ENCODE measurements around the gene LRRC28. TPM values are rescaled to one million over a fixed set of nuclear protein-coding genes. Genes with fewer than 3 reads are reported as not detected.
"Not testable (repeated sequence)": the region's sequence is repeated elsewhere in the genome, so short reads cannot be mapped to it uniquely, and the experiment has no call there.

Gene LRRC28
- total RNA-seq, 1 donor from 2014 or later, result 23.8 TPM

DNA sequence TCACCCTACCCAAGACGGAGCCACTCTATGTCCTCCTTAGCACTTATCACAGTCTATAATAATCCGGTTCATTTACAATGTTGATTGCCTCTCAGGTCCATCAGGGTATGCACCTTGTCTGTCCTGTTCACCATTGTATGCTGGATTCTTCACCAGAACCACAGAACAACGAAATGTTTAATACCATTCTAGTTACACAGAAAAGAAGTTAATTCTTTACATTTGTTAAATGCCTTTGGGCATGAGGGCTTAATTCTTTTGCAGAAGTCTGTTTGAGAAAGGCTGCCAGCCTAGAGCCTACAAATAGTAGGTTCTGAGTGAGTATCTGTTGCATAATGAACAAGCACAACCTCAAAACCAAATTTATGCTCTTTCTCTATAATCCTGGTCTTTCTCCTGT is 24.5 kb upstream of the LRRC28 start:
- H3K27ac ChIP-seq, result no peak overlapping the region
- H3K9me3 ChIP-seq, result no peaks in the 10 kb centered on the region
- H3K36me3 ChIP-seq, result peaks cover 0 to 18% of the 10 kb centered on the region in 2 donors
- H3K27me3 ChIP-seq, result no peaks in the 10 kb centered on the region
- TF ChIP-seq POLR2A (IDR thresholded peaks at IDR 0.05) (no peak), POLR2AphosphoS5 (IDR thresholded peaks at IDR 0.05; ENCODE audit: insufficient read depth in 1 of 2, low read depth in 1 of 2) (no peak)
- TF ChIP-seq, protein P1, sequence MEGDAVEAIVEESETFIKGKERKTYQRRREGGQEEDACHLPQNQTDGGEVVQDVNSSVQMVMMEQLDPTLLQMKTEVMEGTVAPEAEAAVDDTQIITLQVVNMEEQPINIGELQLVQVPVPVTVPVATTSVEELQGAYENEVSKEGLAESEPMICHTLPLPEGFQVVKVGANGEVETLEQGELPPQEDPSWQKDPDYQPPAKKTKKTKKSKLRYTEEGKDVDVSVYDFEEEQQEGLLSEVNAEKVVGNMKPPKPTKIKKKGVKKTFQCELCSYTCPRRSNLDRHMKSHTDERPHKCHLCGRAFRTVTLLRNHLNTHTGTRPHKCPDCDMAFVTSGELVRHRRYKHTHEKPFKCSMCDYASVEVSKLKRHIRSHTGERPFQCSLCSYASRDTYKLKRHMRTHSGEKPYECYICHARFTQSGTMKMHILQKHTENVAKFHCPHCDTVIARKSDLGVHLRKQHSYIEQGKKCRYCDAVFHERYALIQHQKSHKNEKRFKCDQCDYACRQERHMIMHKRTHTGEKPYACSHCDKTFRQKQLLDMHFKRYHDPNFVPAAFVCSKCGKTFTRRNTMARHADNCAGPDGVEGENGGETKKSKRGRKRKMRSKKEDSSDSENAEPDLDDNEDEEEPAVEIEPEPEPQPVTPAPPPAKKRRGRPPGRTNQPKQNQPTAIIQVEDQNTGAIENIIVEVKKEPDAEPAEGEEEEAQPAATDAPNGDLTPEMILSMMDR (IDR thresholded peaks at IDR 0.05), result no peak
- intact Hi-C loops (cut with DNase I), result no loop called here
- DNase-seq (ENCODE audit: extremely low spot score in 2 of 2), result no peak
- H3K4me1 ChIP-seq, result no peaks in the 10 kb centered on the region
- H3K4me3 ChIP-seq, result no peak overlapping the region

DNA sequence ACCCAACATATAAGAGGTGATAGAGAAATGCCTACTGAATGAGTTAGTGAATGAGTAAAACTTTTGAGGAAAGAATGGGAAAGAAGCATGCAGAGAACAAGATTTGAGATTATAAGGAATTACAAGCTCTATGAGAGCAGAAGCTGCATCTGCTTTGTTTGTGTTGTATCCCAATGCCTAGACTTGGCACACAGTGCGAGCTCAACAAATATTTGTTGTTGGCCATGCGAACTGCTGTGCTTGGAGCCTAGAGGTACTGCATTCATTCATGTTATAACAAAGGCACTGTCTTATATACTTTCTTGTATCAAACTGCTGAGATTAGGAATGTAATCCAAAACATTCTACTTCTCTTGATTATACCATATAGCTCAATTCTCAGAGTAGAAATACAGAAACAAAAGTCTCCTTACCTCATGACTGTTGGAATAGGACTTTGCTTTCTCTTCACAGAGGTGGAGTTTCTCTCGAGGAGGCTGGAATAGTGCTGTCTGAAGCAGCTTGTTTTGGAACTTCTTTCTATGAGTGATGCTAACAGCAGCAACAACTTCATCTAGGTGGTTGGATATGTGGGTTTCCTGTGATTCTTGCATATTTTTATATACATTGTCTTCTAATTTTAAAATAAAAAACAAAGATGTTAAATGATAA is 23.0 kb upstream of the LRRC28 start:
- Histone ChIP-seq H3K4me1 (no peaks in the 10 kb centered on the region), H3K4me3 (no peak overlapping the region), H3K36me3 (peaks cover 0 to 18% of the 10 kb centered on the region in 2 donors), H3K27me3 (no peaks in the 10 kb centered on the region), H3K9me3 (no peaks in the 10 kb centered on the region), H3K27ac (no peak overlapping the region)
- no peak for DNase-seq (ENCODE audit: extremely low spot score in 2 of 2)
- no peak for TF ChIP-seq POLR2A (IDR thresholded peaks at IDR 0.05)
- no peak for TF ChIP-seq POLR2AphosphoS5 (IDR thresholded peaks at IDR 0.05; ENCODE audit: insufficient read depth in 1 of 2, low read depth in 1 of 2)
- intact Hi-C loops (cut with DNase I), result no loop called here

DNA sequence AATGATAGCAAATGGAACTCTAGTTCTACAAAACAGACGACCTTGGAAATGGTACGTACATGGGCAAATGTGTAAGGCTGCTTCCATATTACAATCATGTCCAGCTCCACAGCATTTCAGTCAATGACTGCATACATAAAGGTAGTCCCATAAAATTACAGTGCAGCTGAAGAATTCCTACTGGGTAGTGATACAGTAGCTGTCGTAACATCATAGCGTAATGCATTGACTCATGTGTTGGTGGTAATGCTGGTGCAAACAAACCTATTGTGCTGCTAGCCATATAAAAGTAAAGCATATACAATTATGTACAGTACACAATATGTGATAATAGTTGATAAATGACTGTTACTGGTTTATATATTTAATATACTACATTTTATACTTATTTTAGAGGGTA is 20.4 kb upstream of the LRRC28 start:
- TF ChIP-seq POLR2AphosphoS5 (IDR thresholded peaks at IDR 0.05; ENCODE audit: insufficient read depth in 1 of 2, low read depth in 1 of 2) (no peak), POLR2A (IDR thresholded peaks at IDR 0.05) (no peak)
- TF ChIP-seq, protein P1 (IDR thresholded peaks at IDR 0.05), result no peak
- Histone ChIP-seq H3K9me3 (no peaks in the 10 kb centered on the region), H3K4me1 (no peaks in the 10 kb centered on the region), H3K27me3 (no peaks in the 10 kb centered on the region), H3K36me3 (peaks cover 0 to 8% of the 10 kb centered on the region in 2 donors), H3K4me3 (no peak overlapping the region), H3K27ac (no peak overlapping the region)
- no peak for DNase-seq (ENCODE audit: extremely low spot score in 2 of 2)
- intact Hi-C loops (cut with DNase I), result no loop called here

DNA sequence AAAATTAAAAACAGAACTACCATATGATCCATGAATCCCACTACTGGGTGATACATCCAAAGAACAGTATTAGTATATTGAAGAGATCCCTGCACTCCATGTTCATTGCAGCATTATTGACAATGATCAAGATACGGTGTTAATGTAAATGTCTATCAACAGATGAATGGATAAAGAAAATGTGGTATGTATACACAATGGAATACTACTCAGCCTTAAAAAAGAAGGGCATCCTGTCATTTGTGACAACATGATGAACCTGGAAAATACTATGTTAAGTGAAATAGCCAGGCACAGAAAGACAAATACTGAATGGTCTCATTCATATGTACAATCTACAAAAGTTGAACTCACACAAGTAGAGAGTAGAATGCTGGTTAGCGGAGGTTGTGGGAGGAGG is 18.5 kb upstream of the LRRC28 start:
- no peak overlapping the region for H3K4me3 ChIP-seq
- TF ChIP-seq POLR2A (IDR thresholded peaks at IDR 0.05) (no peak), POLR2AphosphoS5 (IDR thresholded peaks at IDR 0.05; ENCODE audit: insufficient read depth in 1 of 2, low read depth in 1 of 2) (no peak)
- TF ChIP-seq, protein P1 (IDR thresholded peaks at IDR 0.05), result no peak
- no peaks in the 10 kb centered on the region for H3K9me3 ChIP-seq
- no peak for DNase-seq (ENCODE audit: extremely low spot score in 2 of 2)
- intact Hi-C loops (cut with DNase I), result no loop called here
- no peaks in the 10 kb centered on the region for H3K27me3 ChIP-seq
- H3K36me3 ChIP-seq, result peaks cover 0 to 6% of the 10 kb centered on the region in 2 donors
- H3K4me1 ChIP-seq, result no peaks in the 10 kb centered on the region
- H3K27ac ChIP-seq, result no peak overlapping the region

DNA sequence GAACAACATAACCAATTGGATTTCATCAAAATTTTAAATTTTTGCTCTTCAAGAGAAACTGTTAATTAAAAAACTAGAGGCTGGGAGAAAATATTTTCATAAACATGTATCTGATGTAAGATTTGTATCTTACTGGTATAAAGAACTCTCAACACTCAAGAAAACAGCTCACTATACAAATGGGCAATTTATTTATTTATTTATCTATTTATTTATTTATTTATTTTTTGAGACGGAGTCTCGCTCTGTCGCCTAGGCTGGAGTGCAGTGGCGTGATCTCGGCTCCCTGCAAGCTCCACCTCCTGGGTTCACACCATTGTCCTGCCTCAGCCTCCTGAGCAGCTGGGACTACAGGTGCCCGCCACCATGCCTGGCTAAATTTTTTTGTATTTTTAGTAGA is 17.1 kb upstream of the LRRC28 start:
- intact Hi-C loops (cut with DNase I); DNase-seq (ENCODE audit: extremely low spot score in 2 of 2); H3K4me3 ChIP-seq; H3K36me3 ChIP-seq; H3K4me1 ChIP-seq; H3K9me3 ChIP-seq; H3K27me3 ChIP-seq; H3K27ac ChIP-seq: not testable (repeated sequence)

DNA sequence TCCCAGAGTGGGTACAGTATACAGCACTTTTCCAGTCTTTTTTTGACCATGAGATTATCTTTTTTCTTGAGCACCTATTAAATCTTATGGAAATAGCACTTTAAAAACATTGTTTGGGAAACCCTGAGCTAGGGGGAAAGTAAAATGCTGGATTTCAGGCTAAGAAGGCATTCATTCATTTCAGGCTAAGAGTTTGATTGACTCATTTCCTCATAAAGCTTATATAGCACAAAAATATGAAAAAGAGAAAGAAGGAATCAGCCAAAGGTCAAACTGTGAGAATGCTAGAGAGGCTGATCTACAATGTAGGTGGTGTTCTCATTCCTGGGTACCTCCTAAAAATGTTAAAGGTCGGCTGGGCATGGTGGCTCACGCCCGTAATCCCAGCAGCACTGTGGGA is 12.4 kb upstream of the LRRC28 start:
- H3K4me3 ChIP-seq, result no peak overlapping the region
- DNase-seq (ENCODE audit: extremely low spot score in 2 of 2), result no peak
- intact Hi-C loops (cut with DNase I), result no loop called here
- peaks cover 0 to 14% of the 10 kb centered on the region in 2 donors for H3K36me3 ChIP-seq
- no peaks in the 10 kb centered on the region for H3K9me3 ChIP-seq
- no peaks in the 10 kb centered on the region for H3K27me3 ChIP-seq
- TF ChIP-seq, protein P1 (IDR thresholded peaks at IDR 0.05), result no peak
- TF ChIP-seq POLR2AphosphoS5 (IDR thresholded peaks at IDR 0.05; ENCODE audit: insufficient read depth in 1 of 2, low read depth in 1 of 2) (no peak), POLR2A (IDR thresholded peaks at IDR 0.05) (no peak)
- no peak overlapping the region for H3K27ac ChIP-seq
- H3K4me1 ChIP-seq, result peaks cover 8% of the 10 kb centered on the region
